Measurements from ENCODE around the gene GABRD.

GABRD gene

DNA sequence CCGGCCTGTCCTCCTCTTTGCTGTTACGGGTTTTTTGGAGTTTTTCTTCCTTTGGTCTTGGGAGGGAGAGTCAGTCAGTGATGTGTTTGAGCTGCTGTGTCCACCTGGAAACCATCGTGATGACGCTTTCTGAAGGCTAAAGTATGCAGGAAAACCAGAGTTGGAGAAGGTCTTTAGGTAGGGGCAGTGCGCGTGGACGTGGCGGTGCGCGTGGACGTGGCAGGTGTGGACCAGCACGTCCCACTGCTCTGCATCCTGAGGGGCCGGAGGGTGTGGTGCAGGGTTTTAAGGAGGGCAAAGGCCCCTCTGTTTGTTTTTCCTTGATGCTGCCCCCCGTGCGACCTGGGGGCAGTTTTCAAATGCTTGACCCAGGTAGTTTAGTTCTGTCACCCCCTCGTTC, 61.0 kb downstream of the GABRD start:
- no peak for DNase-seq

All from CD4-positive, alpha-beta T cell treated with Interleukin-10 for 1 hour (primary cell).